Esophagus squamous epithelium (tissue), 5 donors: Measurements from ENCODE around the gene BCL2. TPM values are rescaled to one million over a fixed set of nuclear protein-coding genes. Genes with fewer than 3 reads are reported as not detected.

Experiments used
- DNase-seq: peaks from one replicate; lab custom pipeline; 2025; lab: John Stamatoyannopoulos, UW
- H3K27ac ChIP-seq, 4 donors: fragments of 200-600 bp; sonication (generic); one replicate each; pipeline ENCODE4 v1.5.1; 2016 to 2019; ENCODE audit warnings: mild to moderate bottlenecking in 1 of 4
- H3K27me3 ChIP-seq, 4 donors: fragments of 200-600 bp; sonication (generic); 1 replicate in 3 of 4; 2 replicates in 1 of 4; pipeline versions ENCODE4 v1.5.1 to v1.6.0; 2017 to 2021; ENCODE audit warnings: antibody characterized with exemption in 1 of 4
- H3K36me3 ChIP-seq, 3 donors: fragments of 200-600 bp; sonication (generic); one replicate each; pipeline ENCODE4 v1.5.1; 2016 to 2019
- H3K4me1 ChIP-seq, 3 donors: fragments of 200-600 bp; sonication (generic); one replicate each; pipeline ENCODE4 v1.5.1; 2017 to 2019
- H3K4me3 ChIP-seq, 4 donors: fragments of 200-600 bp; sonication (generic); 1 replicate in 3 of 4; 2 replicates in 1 of 4; pipeline ENCODE4 v1.5.1; 2016 to 2019; ENCODE audit warnings: mild to moderate bottlenecking in 2 of 4, moderate library complexity in 1 of 4
- H3K9me3 ChIP-seq, 3 donors: fragments of 200-600 bp; sonication (generic); one replicate each; pipeline ENCODE4 v1.5.1; 2016 to 2019
- POLR2A ChIP-seq, 4 donors: fragments of 450-650 bp; IDR thresholded peaks; one replicate each; pipeline ENCODE4 v1.6.1; 2017; ENCODE audit warnings: antibody characterized with exemption in 4 of 4, mild to moderate bottlenecking in 4 of 4, moderate library complexity in 3 of 4
- WGBS, 2 donors: methylation state at CpG; one replicate each; pipeline ENCODE4 v1.1.5; 2018; 5-methylcytosine and 5-hydroxymethylcytosine counted together
- intact Hi-C: fragments of 100-400 bp; cut with DNase I; formaldehyde crosslinking; loops from one replicate; pipeline ENCODE4 v1.15.0; 2022
- total RNA-seq, 4 donors: library from RNA; depleted of rRNA; stranded (reverse); fragments of >200 nt; gene quantifications; one replicate each; pipeline ENCODE4 v1.1.0, GENCODE V29; 2016
- TF ChIP-seq, protein P1 (sequence below), 6 experiments: fragments of 450-650 bp in 4 of 6; fragments of 200-600 bp in 2 of 6; sonication (generic) in 2 of 6; IDR thresholded peaks; one replicate each; pipeline ENCODE4 v1.5.1; 2016 to 2019; ENCODE audit warnings: antibody characterized with exemption in 6 of 6, mild to moderate bottlenecking in 4 of 6, moderate library complexity in 4 of 6
- donor health status: DM: yes; HTN: yes; CAD: no.

Gene BCL2
- total RNA-seq, 4 donors from 2014 or later = 3.1 to 17.4 (median 4.2) TPM

DNA sequence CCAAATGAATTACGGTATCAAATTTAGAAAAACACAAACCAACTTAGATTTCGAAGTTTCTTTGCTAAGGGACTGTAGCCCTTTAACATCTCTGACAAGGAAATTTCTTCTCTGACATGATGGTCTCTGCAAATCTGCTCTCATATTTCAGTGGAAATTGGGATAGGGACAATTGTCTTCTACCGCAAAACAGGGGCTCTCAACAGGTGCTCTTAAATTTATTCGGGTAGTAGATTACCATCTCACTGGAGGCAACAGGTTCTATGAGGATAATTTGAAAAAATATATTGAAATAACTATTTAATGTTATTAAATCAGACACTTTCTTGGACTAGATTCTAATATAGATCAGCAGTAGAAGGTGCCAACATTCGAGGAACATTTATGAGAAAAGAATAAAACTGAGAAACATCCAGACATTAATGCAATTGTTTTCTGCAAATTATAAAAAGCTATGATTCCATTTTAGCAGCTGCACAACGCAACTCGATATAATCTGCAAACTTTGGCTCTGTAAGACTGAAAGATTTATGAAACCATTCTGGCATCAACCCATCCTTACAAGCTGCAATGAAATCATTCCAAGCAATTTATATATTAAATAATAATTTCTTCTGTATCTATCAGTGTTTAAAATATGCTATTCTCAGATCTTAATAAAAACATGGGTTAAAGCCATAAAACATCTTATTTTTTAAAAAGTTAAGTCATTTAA lies 10.0 kb upstream of the BCL2 start:
- H3K4me3 ChIP-seq = no peak overlapping the region
- no peaks in the 10 kb centered on the region for H3K4me1 ChIP-seq
- H3K27ac ChIP-seq = no peak overlapping the region
- H3K9me3 ChIP-seq = no peaks in the 10 kb centered on the region
- peaks cover 0 to 53% (median 20%) of the 10 kb centered on the region in 3 donors for H3K36me3 ChIP-seq
- intact Hi-C loops = no loop called here
- no peaks in the 10 kb centered on the region for H3K27me3 ChIP-seq
- 80 to 84% methylated on average over 7 of the region's 7 CpGs for WGBS, 2 donors
- TF ChIP-seq POLR2A (IDR thresholded peaks at IDR 0.05) = no peak
- TF ChIP-seq, protein P1, sequence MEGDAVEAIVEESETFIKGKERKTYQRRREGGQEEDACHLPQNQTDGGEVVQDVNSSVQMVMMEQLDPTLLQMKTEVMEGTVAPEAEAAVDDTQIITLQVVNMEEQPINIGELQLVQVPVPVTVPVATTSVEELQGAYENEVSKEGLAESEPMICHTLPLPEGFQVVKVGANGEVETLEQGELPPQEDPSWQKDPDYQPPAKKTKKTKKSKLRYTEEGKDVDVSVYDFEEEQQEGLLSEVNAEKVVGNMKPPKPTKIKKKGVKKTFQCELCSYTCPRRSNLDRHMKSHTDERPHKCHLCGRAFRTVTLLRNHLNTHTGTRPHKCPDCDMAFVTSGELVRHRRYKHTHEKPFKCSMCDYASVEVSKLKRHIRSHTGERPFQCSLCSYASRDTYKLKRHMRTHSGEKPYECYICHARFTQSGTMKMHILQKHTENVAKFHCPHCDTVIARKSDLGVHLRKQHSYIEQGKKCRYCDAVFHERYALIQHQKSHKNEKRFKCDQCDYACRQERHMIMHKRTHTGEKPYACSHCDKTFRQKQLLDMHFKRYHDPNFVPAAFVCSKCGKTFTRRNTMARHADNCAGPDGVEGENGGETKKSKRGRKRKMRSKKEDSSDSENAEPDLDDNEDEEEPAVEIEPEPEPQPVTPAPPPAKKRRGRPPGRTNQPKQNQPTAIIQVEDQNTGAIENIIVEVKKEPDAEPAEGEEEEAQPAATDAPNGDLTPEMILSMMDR (IDR thresholded peaks at IDR 0.05) = no peak
- DNase-seq = no peak

DNA sequence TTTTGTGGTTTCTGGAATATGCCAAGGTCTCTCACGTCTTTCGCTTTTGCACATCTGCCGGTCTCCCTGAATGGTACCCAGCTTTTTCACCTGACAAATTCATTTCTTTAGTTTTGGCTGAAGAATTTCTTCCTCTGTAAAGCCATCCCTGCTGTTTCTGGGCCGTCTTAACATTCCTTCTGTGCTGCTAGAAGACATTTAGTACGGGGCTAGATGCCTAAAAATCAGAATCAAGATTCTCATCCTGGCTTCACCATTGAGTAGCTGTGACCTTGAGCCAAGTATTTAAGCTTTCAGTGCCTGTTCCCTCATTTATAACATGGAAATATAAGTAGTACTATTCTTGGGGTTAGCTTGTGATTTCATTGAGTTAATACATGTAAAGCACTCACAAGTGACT lies 6.4 kb upstream of the BCL2 start:
- H3K9me3 ChIP-seq = no peaks in the 10 kb centered on the region
- intact Hi-C loops = no loop called here
- H3K27me3 ChIP-seq = no peaks in the 10 kb centered on the region
- no peak for DNase-seq
- peaks cover 0 to 15% (median 6%) of the 10 kb centered on the region in 3 donors for H3K4me1 ChIP-seq
- peaks cover 0 to 18% (median 3%) of the 10 kb centered on the region in 3 donors for H3K36me3 ChIP-seq
- no peak overlapping the region for H3K4me3 ChIP-seq
- WGBS, 2 donors = 71 to 78% methylated on average over 5 of the region's 5 CpGs
- no peak overlapping the region for H3K27ac ChIP-seq
- TF ChIP-seq, protein P1 (IDR thresholded peaks at IDR 0.05) = no peak
- no peak for TF ChIP-seq POLR2A (IDR thresholded peaks at IDR 0.05)

DNA sequence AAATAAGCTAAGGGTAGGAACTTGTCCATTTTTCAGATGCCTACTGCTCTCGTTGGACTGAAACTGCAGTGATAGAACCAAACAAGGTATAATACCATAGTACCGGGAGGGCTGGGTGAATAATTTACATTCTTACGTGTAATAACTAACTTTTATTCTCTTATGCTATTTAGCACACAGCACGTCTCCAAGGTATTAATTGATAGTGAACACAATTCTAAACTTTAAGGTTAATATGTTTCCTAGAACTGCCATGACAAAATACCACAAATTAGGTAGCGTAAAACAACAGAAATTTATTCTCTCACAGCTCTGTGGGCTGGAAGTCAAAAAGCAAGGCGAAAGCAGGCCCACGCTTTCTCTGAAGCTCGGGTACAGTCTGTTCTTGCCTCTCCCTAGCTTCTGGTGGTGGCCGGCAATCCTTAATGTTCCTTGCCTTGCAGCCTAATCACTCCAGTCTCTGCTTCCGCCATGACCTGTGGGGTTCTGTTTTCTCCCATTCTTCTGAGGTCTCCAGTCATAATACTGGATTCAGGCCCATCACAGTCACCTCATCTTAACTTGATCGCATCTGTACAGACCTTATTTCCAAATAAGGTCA lies 5.6 kb upstream of the BCL2 start:
- intact Hi-C loops = no loop called here
- no peak for TF ChIP-seq POLR2A (IDR thresholded peaks at IDR 0.05)
- TF ChIP-seq, protein P1 (IDR thresholded peaks at IDR 0.05) = no peak
- no peaks in the 10 kb centered on the region for H3K27me3 ChIP-seq
- H3K9me3 ChIP-seq = no peaks in the 10 kb centered on the region
- peaks cover 0 to 21% (median 6%) of the 10 kb centered on the region in 3 donors for H3K4me1 ChIP-seq
- H3K36me3 ChIP-seq = peaks cover 0 to 9% (median 3%) of the 10 kb centered on the region in 3 donors
- no peak overlapping the region for H3K27ac ChIP-seq
- 85 to 87% methylated on average over 11 of the region's 11 CpGs for WGBS, 2 donors
- H3K4me3 ChIP-seq = no peak overlapping the region
- DNase-seq = no peak

DNA sequence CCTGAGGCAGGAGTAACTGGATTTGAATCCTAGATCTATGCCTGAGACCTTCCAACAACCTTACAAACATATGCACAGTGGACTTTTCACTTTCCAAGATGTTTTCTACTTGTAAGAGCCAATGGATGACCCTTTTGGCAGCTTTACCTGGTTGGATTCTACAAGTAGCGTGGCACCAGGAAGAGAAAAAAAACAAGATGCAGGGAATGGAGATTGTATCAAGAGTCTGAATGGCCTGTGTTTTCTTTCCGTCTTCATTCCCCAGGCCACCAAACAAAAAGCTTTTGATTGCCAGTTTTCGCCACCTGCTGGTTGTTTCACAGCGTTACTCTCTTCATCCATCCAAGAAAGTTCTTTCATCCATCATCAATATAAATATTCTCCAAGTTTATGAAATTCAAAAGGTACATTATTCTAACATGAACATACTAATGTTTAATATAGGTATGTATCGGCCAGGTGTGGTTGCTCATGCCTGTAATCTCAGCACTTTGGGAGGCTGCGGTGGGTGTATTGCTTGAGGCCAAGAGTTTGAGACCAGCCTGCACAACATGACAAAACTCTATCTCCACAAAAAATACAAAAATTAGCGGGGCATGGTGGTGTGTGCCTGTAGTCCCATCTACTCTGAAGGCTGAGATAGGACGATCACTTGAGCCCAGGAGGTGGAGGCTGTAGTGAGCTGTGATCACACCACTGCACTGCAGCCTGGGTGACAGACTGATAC lies 3.5 kb upstream of the BCL2 start:
- WGBS, 2 donors = 17 to 24% methylated on average over 8 of the region's 8 CpGs
- intact Hi-C loops = loop anchor here (5.0 kb wide), 2 partner anchors 191 to 306 kb away; no protein-coding TSS in a partner anchor
- Histone ChIP-seq H3K36me3 (no peaks in the 10 kb centered on the region), H3K27ac (peak overlapping the region in 3 of 4 donors; percentile 48 to 62 (median 49)), H3K4me3 (no peak overlapping the region), H3K9me3 (no peaks in the 10 kb centered on the region), H3K4me1 (peaks cover 8 to 35% (median 11%) of the 10 kb centered on the region in 3 donors), H3K27me3 (no peaks in the 10 kb centered on the region)
- TF ChIP-seq POLR2A (IDR thresholded peaks at IDR 0.05) = no peak
- TF ChIP-seq, protein P1 (IDR thresholded peaks at IDR 0.05) = peak; percentile 74 to 85 (median 79)
- DNase-seq = no peak
